Lower lobe of right lung (tissue), 2 donors: ENCODE results near the gene SLX4IP. TPM values are rescaled to one million over a fixed set of nuclear protein-coding genes. Genes with fewer than 3 reads are reported as not detected.

Source experiments
- ATAC-seq, 2 donors: fragments of 200-7000 bp; cut with Tn5 transposase; one replicate each; pipeline ENCODE4 v1.9.1; 2020 to 2022; ENCODE audit warnings: mild to moderate bottlenecking in 2 of 2, moderate library complexity in 2 of 2
- DNase-seq: peaks from one replicate; pipeline ENCODE4 v3.0.0-alpha.2; 2020
- H3K27ac ChIP-seq: fragments of 200-600 bp; one replicate; pipeline ENCODE4 v1.8.0; 2022
- H3K27me3 ChIP-seq: fragments of 200-600 bp; one replicate; pipeline ENCODE4 v1.8.0; 2022; ENCODE audit warnings: low read depth
- H3K36me3 ChIP-seq: fragments of 200-600 bp; one replicate; pipeline ENCODE4 v1.8.0; 2022; ENCODE audit warnings: mild to moderate bottlenecking
- H3K4me1 ChIP-seq: fragments of 200-600 bp; one replicate; pipeline ENCODE4 v1.8.0; 2022
- H3K4me3 ChIP-seq: fragments of 200-600 bp; one replicate; pipeline ENCODE4 v1.8.0; 2022; ENCODE audit warnings: mild to moderate bottlenecking
- H3K9me3 ChIP-seq: fragments of 200-600 bp; one replicate; pipeline ENCODE4 v1.8.0; 2022
- intact Hi-C: fragments of 100-400 bp; cut with DNase I; formaldehyde crosslinking; loops from one replicate; pipeline ENCODE4 v1.11.0; 2022
- total RNA-seq: library from RNA; stranded (reverse); fragmentation: NEBNext Ultra II Directional; extraction: Animal tissue kit (Norgen Biotek cat#: 25700); gene quantifications from one replicate; pipeline ENCODE4 v1.2.1, GENCODE V29; 2021
- TF ChIP-seq, protein P1 (sequence below): fragments of 200-600 bp; IDR thresholded peaks from one replicate; pipeline ENCODE4 v1.8.0; 2022; ENCODE audit warnings: antibody characterized with exemption, mild to moderate bottlenecking
- donor health status: DM: no; HTN: yes; CAD: no; lungs with severe emphysema.

SLX4IP gene
- total RNA-seq, 1 donor from 2014 or later = 5.8 TPM

DNA sequence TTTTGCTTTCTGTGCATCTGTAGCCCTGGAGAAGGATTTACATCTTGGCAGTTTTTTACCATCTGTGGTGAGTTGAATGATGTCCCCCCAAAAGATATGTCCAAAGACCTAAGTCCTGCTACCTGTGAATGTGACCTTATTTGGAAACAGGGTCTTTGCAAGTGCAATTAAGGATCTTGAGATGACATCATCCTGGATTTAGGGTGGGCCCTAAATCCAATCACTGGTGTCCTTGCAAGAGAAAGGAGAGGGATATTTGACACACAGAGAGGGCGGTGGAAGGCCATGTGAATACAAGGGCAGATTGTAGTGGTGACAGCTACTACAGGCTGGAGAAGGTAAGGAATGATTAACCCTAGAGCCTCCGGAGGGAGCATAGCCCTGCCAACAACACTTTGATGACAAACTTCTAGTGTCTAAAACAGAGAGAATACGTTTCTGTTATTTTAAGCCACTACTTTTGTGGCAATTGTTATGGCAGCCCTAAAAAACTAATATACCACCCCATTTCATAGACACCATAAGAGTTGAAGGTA lies 36.2 kb upstream of the SLX4IP start:
- no peak for DNase-seq
- Histone ChIP-seq H3K4me3 (no peak overlapping the region), H3K4me1 (no peaks in the 10 kb centered on the region), H3K9me3 (no peaks in the 10 kb centered on the region), H3K36me3 (no peaks in the 10 kb centered on the region), H3K27ac (no peak overlapping the region), H3K27me3 (no peaks in the 10 kb centered on the region)
- TF ChIP-seq, protein P1, sequence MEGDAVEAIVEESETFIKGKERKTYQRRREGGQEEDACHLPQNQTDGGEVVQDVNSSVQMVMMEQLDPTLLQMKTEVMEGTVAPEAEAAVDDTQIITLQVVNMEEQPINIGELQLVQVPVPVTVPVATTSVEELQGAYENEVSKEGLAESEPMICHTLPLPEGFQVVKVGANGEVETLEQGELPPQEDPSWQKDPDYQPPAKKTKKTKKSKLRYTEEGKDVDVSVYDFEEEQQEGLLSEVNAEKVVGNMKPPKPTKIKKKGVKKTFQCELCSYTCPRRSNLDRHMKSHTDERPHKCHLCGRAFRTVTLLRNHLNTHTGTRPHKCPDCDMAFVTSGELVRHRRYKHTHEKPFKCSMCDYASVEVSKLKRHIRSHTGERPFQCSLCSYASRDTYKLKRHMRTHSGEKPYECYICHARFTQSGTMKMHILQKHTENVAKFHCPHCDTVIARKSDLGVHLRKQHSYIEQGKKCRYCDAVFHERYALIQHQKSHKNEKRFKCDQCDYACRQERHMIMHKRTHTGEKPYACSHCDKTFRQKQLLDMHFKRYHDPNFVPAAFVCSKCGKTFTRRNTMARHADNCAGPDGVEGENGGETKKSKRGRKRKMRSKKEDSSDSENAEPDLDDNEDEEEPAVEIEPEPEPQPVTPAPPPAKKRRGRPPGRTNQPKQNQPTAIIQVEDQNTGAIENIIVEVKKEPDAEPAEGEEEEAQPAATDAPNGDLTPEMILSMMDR = no peak
- no peak for ATAC-seq
- intact Hi-C loops = no loop called here

DNA sequence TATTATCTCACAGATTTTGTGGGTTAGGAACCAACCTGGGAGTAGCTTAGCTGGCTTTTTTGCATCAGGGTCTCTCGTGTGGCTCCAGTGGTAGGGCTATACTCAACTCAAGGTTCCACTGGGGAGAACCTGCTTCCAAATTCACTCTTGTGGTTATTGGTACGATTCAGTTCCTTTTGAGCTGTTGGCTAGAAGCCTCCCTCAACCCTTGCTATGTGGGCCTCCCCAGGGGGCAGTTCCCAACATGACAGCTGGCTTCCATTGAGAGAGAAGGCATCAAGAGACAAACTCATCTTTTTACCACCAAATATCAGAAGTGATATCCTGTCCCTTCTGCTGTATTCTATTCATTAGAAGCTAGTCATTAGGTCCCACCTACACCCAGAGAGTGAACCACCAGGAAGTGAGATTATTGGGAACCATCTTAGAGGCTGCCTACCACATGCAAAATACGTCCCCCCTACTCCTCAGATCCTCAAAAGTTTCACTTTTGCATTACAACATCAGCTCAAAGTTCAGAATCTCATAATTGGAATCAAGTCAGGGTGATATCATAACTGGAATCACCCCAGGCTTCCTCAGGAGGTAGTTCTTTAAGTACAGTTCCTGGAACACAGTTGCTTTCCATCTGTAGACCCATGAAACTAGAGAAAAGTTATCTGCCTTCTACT lies 32.0 kb upstream of the SLX4IP start:
- no peak for ATAC-seq
- intact Hi-C loops = no loop called here
- no peaks in the 10 kb centered on the region for H3K4me1 ChIP-seq

DNA sequence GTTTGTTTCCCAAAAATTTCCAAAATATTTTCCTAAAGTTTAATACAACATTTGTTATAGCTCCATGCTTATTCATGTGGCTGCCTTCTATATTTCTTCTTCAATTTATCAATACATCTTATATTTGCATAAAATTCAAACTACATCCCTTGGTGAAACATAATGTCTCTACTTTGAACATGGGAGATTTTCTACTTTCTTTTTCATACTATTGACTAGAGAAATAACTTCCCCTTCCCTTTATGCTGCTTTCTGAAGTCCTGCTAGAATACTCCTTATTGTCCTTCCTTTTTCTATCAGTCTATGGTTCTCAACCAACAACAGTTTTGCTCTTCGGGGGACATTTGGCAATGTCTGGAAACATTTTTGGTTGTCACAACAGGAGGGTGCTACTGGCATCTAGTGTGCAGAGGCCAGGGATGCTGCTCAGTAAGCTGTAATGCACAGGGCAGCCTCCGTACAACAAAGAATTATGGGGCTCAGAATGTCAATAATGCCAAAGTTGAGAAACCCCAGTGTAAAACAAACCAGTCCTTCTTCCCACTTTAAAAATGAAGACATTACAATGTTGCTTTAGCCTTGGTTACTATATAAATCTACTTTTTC lies 31.0 kb upstream of the SLX4IP start:
- TF ChIP-seq, protein P1 = no peak
- no peak for ATAC-seq

More for the DNA sequence above, 32.0 kb upstream of the SLX4IP start:
- TF ChIP-seq, protein P1 = no peak
- H3K27ac ChIP-seq = no peak overlapping the region
- H3K4me3 ChIP-seq = no peak overlapping the region
- peaks cover 35% of the 10 kb centered on the region for H3K36me3 ChIP-seq
- H3K27me3 ChIP-seq = no peaks in the 10 kb centered on the region
- H3K9me3 ChIP-seq = no peaks in the 10 kb centered on the region
- no peak for DNase-seq

DNA sequence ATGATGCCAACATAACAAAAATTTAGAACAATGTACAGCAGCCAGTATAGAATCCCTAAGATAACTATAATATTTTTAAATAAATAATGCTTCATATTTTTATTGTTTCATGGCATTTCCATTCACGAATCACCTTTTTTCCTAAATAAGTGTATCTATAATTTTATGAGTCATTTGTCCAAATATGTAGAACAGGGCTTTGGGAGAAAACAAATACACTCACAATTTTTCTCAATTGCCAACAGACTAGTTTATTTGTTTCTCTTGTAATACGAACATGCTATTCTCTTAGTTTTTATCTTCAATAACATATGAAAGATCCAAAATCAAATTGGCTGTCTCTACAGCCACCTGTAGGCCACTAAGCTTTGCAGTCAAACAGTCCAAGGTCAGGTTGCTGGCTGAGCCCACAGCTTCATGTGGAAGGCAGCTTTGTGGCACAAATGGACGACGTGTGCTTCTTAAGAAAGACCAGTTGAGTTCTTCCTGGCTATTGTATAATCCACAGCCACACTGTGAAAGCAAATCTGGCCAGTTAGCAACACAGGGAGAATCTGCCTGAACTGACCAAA lies 30.1 kb upstream of the SLX4IP start:
- TF ChIP-seq, protein P1 = no peak
- H3K27me3 ChIP-seq = no peaks in the 10 kb centered on the region
- H3K9me3 ChIP-seq = no peaks in the 10 kb centered on the region
- no peak overlapping the region for H3K4me3 ChIP-seq
- intact Hi-C loops = no loop called here
- H3K27ac ChIP-seq = no peak overlapping the region
- ATAC-seq = no peak
- H3K4me1 ChIP-seq = no peaks in the 10 kb centered on the region
- no peak for DNase-seq
- H3K36me3 ChIP-seq = peaks cover 39% of the 10 kb centered on the region

More for the DNA sequence above, 31.0 kb upstream of the SLX4IP start:
- no peaks in the 10 kb centered on the region for H3K27me3 ChIP-seq
- H3K27ac ChIP-seq = no peak overlapping the region
- H3K4me3 ChIP-seq = no peak overlapping the region
- no peak for DNase-seq
- intact Hi-C loops = no loop called here
- H3K4me1 ChIP-seq = no peaks in the 10 kb centered on the region
- no peaks in the 10 kb centered on the region for H3K9me3 ChIP-seq
- peaks cover 39% of the 10 kb centered on the region for H3K36me3 ChIP-seq

DNA sequence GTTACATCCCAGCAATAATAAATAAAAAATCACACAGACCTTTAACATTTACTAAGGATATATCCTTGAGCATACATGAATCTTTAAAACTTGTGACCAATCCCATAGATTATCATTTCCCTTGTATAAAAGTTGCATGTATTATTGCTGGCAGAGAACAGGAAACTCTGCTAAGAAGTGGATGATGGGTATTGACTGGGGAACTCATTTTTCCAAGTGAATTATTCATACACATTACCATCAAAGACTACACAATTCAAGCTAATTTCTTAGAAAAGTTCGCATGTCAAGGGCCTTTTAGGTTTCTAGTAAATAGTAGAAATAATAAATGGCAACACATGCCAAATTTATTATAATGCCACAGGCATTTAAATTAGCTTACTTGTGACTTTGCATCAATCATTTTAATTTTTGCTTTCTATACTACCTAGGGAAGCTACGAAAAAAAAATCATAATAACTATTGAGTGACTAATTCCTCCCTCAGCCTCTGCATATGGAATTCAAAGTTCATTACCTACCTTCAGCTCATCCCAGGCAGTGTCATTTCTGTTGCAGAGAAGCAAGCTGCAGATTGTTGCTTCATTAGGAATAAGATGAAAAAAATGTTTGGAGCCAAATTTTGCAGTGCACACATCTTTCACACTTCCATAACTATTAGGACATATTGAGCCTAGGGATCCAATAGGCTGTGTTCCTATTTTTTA lies 26.8 kb upstream of the SLX4IP start:
- H3K27me3 ChIP-seq = no peaks in the 10 kb centered on the region
- H3K4me3 ChIP-seq = no peak overlapping the region
- no peak overlapping the region for H3K27ac ChIP-seq
- intact Hi-C loops = no loop called here
- peaks cover 49% of the 10 kb centered on the region for H3K36me3 ChIP-seq
- ATAC-seq (no peak), DNase-seq (no peak)
- H3K4me1 ChIP-seq = no peaks in the 10 kb centered on the region
- no peaks in the 10 kb centered on the region for H3K9me3 ChIP-seq
- TF ChIP-seq, protein P1 = no peak
